Right lobe of liver (tissue), 6 donors: ENCODE measurements around the gene NUAK1. TPM values are rescaled to one million over a fixed set of nuclear protein-coding genes. Genes with fewer than 3 reads are reported as not detected.

ENCODE experiments used
- ATAC-seq, 4 donors: fragments of 200-7000 bp; cut with Tn5 transposase; one replicate each; pipeline ENCODE4 v1.9.1; 2020; ENCODE audit warnings: mild to moderate bottlenecking in 4 of 4, moderate library complexity in 4 of 4
- DNase-seq, 3 donors: peaks; one replicate each; pipeline ENCODE4 v3.0.0-alpha.2; 2020
- H3K27ac ChIP-seq, 3 donors: fragments of 200-600 bp; one replicate each; pipeline ENCODE4 v1.8.0; 2022
- H3K27me3 ChIP-seq, 2 donors: fragments of 200-600 bp; one replicate each; pipeline ENCODE4 v1.8.0; 2022
- H3K36me3 ChIP-seq, 4 donors: fragments of 200-600 bp; sonication (generic) in 1 of 4; one replicate each; pipeline versions ENCODE4 v1.5.1 to v1.8.0; 2017 to 2022; ENCODE audit warnings: control low read depth in 1 of 4
- H3K4me1 ChIP-seq, 4 donors: fragments of 200-600 bp; sonication (generic) in 1 of 4; one replicate each; pipeline versions ENCODE4 v1.5.1 to v1.8.0; 2017 to 2022; ENCODE audit warnings: control low read depth in 1 of 4
- H3K4me3 ChIP-seq, 3 donors: fragments of 200-600 bp; one replicate each; pipeline ENCODE4 v1.8.0; 2022
- H3K9me3 ChIP-seq, 4 donors: fragments of 200-600 bp; sonication (generic) in 1 of 4; one replicate each; pipeline versions ENCODE4 v1.5.1 to v1.8.0; 2017 to 2022; ENCODE audit warnings: control low read depth in 1 of 4
- POLR2A ChIP-seq: fragments of 450-650 bp; IDR thresholded peaks from one replicate; pipeline ENCODE4 v1.6.1; 2017; ENCODE audit warnings: antibody characterized with exemption, mild to moderate bottlenecking
- WGBS: methylation state at CpG from one replicate; pipeline ENCODE4 v1.1.6; 2018; ENCODE audit warnings: low coverage, low lambda C conversion rate; ENCODE audit not compliant: insufficient coverage; ENCODE audit errors: missing lambda C conversion rate; 5-methylcytosine and 5-hydroxymethylcytosine counted together
- intact Hi-C, 2 donors: fragments of 100-400 bp; cut with DNase I; formaldehyde crosslinking; loops; one replicate each; pipeline versions ENCODE4 v1.11.2 to v1.14.1; 2022
- total RNA-seq, 6 experiments: library from RNA; depleted of rRNA in 2 of 6; stranded (reverse); fragments of >200 nt in 2 of 6; fragmentation: NEBNext Ultra II Directional in 3 of 6; extraction: Animal tissue kit (Norgen Biotek cat#: 25700) in 3 of 6; gene quantifications; one replicate each; pipeline versions ENCODE4 v1.1.0 to v1.2.4, GENCODE V29; 2016 to 2023
- TF ChIP-seq, protein P1 (sequence below), 4 donors: fragments of 200-600 bp in 3 of 4; fragments of 450-650 bp in 1 of 4; IDR thresholded peaks; one replicate each; pipeline versions ENCODE4 v1.5.1 to v1.8.0; 2016 to 2022; ENCODE audit warnings: antibody characterized with exemption in 4 of 4, mild to moderate bottlenecking in 2 of 4
- donor health status: DM: no; HTN: yes; CAD: no.
- donor health status: DM: no; HTN: no; CAD: no.
- donor health status: DM: no; HTN: no; CAD: no.
- donor health status: DM: no; HTN: yes; CAD: no.
- donor health status: DM: no; HTN: yes; CAD: no.

The NUAK1 gene
- total RNA-seq, 6 experiments from 2014 or later = 2.0 to 11.0 (median 3.5) TPM

- ATAC-seq (peak; percentile 88 to 96 (median 90)), DNase-seq (no peak)
- Histone ChIP-seq H3K27me3 (no peaks in the 10 kb centered on the region), H3K9me3 (no peaks in the 10 kb centered on the region), H3K4me1 (peaks cover 0 to 19% (median 3%) of the 10 kb centered on the region in 4 donors), H3K27ac (peak overlapping the region; percentile 6 to 62 (median 56)), H3K4me3 (no peak overlapping the region), H3K36me3 (peaks cover 0 to 9% (median 3%) of the 10 kb centered on the region in 4 donors)
- intact Hi-C loops = no loop called here
- TF ChIP-seq, protein P1, sequence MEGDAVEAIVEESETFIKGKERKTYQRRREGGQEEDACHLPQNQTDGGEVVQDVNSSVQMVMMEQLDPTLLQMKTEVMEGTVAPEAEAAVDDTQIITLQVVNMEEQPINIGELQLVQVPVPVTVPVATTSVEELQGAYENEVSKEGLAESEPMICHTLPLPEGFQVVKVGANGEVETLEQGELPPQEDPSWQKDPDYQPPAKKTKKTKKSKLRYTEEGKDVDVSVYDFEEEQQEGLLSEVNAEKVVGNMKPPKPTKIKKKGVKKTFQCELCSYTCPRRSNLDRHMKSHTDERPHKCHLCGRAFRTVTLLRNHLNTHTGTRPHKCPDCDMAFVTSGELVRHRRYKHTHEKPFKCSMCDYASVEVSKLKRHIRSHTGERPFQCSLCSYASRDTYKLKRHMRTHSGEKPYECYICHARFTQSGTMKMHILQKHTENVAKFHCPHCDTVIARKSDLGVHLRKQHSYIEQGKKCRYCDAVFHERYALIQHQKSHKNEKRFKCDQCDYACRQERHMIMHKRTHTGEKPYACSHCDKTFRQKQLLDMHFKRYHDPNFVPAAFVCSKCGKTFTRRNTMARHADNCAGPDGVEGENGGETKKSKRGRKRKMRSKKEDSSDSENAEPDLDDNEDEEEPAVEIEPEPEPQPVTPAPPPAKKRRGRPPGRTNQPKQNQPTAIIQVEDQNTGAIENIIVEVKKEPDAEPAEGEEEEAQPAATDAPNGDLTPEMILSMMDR (IDR thresholded peaks at IDR 0.05) = no peak
- TF ChIP-seq POLR2A = no peak
- 43% methylated on average over 1 of the region's 1 CpG for WGBS
Observed at GRCh38 chr12:106070147-106070546, 68.6 kb downstream of the NUAK1 start.

DNA sequence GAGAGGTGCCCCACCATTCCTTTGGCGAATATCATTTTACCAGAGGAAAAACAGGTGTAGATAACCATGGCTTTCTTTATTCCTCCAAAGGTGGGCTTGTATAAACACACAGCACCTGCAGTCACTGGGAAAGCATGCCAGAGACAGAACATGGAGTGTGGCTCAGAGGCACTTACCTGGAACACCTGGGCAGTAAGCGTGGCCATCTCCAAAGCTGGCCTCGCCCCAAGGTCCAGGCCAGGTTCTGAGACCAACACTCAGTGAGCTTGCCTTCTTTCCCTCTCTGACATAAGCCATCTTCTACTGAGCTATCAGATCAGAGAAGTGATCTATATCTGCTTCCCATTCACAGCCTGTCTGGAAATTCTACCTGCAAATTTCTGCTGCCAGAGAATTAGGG is 70.5 kb downstream of the NUAK1 start:
- WGBS = 83% methylated on average over 1 of the region's 3 CpGs
- TF ChIP-seq, protein P1 (IDR thresholded peaks at IDR 0.05) = no peak
- TF ChIP-seq POLR2A = no peak
- intact Hi-C loops = no loop called here
- Histone ChIP-seq H3K4me3 (no peak overlapping the region), H3K27me3 (no peaks in the 10 kb centered on the region), H3K9me3 (no peaks in the 10 kb centered on the region), H3K27ac (no peak overlapping the region), H3K4me1 (peaks cover 0 to 19% (median 3%) of the 10 kb centered on the region in 4 donors), H3K36me3 (peaks cover 0 to 9% (median 3%) of the 10 kb centered on the region in 4 donors)
- ATAC-seq (no peak), DNase-seq (no peak)

- no peaks in the 10 kb centered on the region for H3K9me3 ChIP-seq
- peaks cover 0 to 9% (median 3%) of the 10 kb centered on the region in 4 donors for H3K36me3 ChIP-seq
- WGBS = 93% methylated on average over 7 of the region's 15 CpGs
- H3K27me3 ChIP-seq = no peaks in the 10 kb centered on the region
- TF ChIP-seq, protein P1 (IDR thresholded peaks at IDR 0.05) = no peak
- no peak for TF ChIP-seq POLR2A
- no peak overlapping the region for H3K27ac ChIP-seq
- no peak for ATAC-seq
- intact Hi-C loops = no loop called here
- no peak overlapping the region for H3K4me3 ChIP-seq
- DNase-seq = no peak
- peaks cover 0 to 19% (median 3%) of the 10 kb centered on the region in 4 donors for H3K4me1 ChIP-seq
Observed at GRCh38 chr12:106067606-106068205, 71.0 kb downstream of the NUAK1 start.

DNA sequence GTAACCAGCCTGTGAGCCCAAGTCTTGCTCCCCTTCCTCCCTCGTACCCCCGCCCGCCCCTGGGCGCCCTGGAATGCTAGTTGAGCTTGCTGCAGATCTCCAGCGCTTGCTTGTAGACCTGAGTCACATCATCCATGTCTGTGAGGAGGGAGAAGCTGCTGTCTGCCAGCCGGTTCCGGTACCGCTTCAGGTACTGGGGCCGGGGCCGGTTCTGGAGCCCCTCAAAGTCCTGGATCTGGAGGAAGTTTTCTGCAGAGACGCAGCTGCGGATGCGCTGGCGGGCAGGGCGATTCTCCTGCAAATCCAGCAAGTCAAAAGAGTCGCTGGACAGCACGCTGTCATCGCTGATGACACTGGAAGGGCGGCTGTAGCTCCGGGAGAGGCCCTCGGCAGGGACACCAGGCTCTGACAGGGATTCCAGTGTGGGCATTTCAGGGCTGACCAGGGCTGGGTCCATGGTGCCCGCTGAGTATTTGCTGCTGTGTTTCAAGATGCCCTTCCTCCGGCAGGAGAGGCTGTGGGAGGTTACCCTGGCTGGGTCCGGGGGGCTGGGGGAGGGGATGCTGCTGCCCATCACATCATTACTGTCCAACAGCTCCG is 71.9 kb downstream of the NUAK1 start:
- H3K36me3 ChIP-seq = peaks cover 0 to 9% (median 3%) of the 10 kb centered on the region in 4 donors
- H3K9me3 ChIP-seq = no peaks in the 10 kb centered on the region
- 100% methylated on average over 2 of the region's 25 CpGs for WGBS
- H3K4me1 ChIP-seq = peaks cover 0 to 16% (median 3%) of the 10 kb centered on the region in 4 donors
- no peak for TF ChIP-seq POLR2A
- TF ChIP-seq, protein P1 (IDR thresholded peaks at IDR 0.05) = no peak
- no peak for ATAC-seq
- H3K4me3 ChIP-seq = no peak overlapping the region
- no peak overlapping the region for H3K27ac ChIP-seq
- H3K27me3 ChIP-seq = no peaks in the 10 kb centered on the region
- no peak for DNase-seq
- intact Hi-C loops = no loop called here
